ENCODE measurements around the gene KIAA1328. TPM values are rescaled to one million over a fixed set of nuclear protein-coding genes. Genes with fewer than 3 reads are reported as not detected.
"Not testable (repeated sequence)": the region's sequence is repeated elsewhere in the genome, so short reads cannot be mapped to it uniquely, and the experiment has no call there.

The KIAA1328 gene
- polyA plus RNA-seq, 1 donor from 2014 or later: 8.5 TPM

DNA sequence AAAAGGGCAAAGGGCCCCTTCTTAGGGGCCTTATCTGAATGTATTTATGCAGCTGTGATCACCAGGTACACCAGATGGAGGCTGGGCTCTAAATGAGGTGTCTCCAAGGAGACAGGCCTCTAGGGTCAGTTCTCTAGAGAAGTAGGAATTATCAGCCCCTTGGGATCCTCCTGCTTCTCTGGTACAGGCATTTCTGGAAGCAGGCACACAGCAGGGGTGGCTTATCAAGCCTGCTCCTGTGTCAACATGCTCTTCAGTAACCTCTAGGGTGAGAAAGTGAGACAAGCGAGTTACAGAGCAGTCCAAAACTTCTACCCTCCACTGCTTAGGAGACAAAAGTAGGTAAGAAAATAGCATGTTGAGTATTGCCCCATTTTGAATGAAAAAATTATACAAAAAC lies 13.9 kb upstream of the KIAA1328 start:
- Histone ChIP-seq H3K9me2 (ENCODE audit: insufficient read depth, low read length) (no peaks in the 10 kb centered on the region), H2AFZ (ENCODE audit: low read depth, low read length) (no peak overlapping the region), H3K27ac (ENCODE audit: low read length) (no peak overlapping the region), H3F3A (ENCODE audit: insufficient read depth, low read length, poor library complexity, severe bottlenecking) (no peaks in the 10 kb centered on the region), H4K20me1 (ENCODE audit: insufficient read depth) (no peaks in the 10 kb centered on the region), H3K4me3 (ENCODE audit: low read length) (no peak overlapping the region), H3K79me2 (replicated peaks; ENCODE audit: insufficient read depth, low read length) (peaks cover 3% of the 10 kb centered on the region), H3K36me3 (ENCODE audit: insufficient read depth, low read length) (peaks cover 10% of the 10 kb centered on the region), H3K27me3 (ENCODE audit: insufficient read depth, low read depth, low read length) (no peaks in the 10 kb centered on the region), H3K9ac (ENCODE audit: low read length) (no peak overlapping the region), H3K9me3 (ENCODE audit: low read length) (no peaks in the 10 kb centered on the region), H3K4me2 (ENCODE audit: low read length) (no peak overlapping the region)
- no peak for TF ChIP-seq POLR2AphosphoS5 (IDR thresholded peaks at IDR 0.05)
- TF ChIP-seq EP300 (conservative IDR thresholded peaks at IDR 0.05; ENCODE audit: poor library complexity, severe bottlenecking): no peak
- no peak for TF ChIP-seq TAF1 (IDR thresholded peaks at IDR 0.05; ENCODE audit: low read depth)
- TF ChIP-seq MXI1 (conservative IDR thresholded peaks at IDR 0.05; ENCODE audit: poor library complexity, severe bottlenecking): no peak
- no peak for TF ChIP-seq RAD21 (conservative IDR thresholded peaks at IDR 0.05)
- TF ChIP-seq EZH2 (IDR thresholded peaks at IDR 0.05; ENCODE audit: borderline replicate concordance, insufficient read depth, low read length, poor library complexity, severe bottlenecking): no peak
- TF ChIP-seq SMC3 (conservative IDR thresholded peaks at IDR 0.05; ENCODE audit: poor library complexity): no peak
- TF ChIP-seq, protein P1, sequence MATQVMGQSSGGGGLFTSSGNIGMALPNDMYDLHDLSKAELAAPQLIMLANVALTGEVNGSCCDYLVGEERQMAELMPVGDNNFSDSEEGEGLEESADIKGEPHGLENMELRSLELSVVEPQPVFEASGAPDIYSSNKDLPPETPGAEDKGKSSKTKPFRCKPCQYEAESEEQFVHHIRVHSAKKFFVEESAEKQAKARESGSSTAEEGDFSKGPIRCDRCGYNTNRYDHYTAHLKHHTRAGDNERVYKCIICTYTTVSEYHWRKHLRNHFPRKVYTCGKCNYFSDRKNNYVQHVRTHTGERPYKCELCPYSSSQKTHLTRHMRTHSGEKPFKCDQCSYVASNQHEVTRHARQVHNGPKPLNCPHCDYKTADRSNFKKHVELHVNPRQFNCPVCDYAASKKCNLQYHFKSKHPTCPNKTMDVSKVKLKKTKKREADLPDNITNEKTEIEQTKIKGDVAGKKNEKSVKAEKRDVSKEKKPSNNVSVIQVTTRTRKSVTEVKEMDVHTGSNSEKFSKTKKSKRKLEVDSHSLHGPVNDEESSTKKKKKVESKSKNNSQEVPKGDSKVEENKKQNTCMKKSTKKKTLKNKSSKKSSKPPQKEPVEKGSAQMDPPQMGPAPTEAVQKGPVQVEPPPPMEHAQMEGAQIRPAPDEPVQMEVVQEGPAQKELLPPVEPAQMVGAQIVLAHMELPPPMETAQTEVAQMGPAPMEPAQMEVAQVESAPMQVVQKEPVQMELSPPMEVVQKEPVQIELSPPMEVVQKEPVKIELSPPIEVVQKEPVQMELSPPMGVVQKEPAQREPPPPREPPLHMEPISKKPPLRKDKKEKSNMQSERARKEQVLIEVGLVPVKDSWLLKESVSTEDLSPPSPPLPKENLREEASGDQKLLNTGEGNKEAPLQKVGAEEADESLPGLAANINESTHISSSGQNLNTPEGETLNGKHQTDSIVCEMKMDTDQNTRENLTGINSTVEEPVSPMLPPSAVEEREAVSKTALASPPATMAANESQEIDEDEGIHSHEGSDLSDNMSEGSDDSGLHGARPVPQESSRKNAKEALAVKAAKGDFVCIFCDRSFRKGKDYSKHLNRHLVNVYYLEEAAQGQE (IDR thresholded peaks at IDR 0.05; ENCODE audit: borderline replicate concordance): no peak
- TF ChIP-seq, protein P2, sequence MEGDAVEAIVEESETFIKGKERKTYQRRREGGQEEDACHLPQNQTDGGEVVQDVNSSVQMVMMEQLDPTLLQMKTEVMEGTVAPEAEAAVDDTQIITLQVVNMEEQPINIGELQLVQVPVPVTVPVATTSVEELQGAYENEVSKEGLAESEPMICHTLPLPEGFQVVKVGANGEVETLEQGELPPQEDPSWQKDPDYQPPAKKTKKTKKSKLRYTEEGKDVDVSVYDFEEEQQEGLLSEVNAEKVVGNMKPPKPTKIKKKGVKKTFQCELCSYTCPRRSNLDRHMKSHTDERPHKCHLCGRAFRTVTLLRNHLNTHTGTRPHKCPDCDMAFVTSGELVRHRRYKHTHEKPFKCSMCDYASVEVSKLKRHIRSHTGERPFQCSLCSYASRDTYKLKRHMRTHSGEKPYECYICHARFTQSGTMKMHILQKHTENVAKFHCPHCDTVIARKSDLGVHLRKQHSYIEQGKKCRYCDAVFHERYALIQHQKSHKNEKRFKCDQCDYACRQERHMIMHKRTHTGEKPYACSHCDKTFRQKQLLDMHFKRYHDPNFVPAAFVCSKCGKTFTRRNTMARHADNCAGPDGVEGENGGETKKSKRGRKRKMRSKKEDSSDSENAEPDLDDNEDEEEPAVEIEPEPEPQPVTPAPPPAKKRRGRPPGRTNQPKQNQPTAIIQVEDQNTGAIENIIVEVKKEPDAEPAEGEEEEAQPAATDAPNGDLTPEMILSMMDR (IDR thresholded peaks at IDR 0.05; ENCODE audit: poor library complexity, severe bottlenecking): no peak

DNA sequence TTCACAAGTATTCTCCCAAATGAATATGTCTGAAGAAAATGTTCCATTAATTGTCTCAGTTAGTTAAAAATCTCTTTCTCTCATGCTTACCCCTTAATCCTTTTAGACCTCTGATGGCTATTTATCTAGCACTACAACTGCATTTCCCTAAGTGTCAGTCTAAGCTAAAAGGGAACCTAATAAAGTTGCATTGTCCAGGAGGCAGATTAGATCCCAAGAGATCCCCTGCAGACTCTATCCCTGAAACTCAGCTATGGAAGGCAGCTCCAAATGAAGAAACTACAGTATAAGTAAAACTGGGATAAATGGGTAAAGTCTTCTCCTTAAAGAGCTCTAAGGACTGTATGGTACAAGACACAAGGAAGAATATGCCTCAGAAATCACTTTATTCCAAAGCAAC lies 12.8 kb upstream of the KIAA1328 start:
- not testable (repeated sequence) for H3K4me3 ChIP-seq (ENCODE audit: low read length); H3K27ac ChIP-seq (ENCODE audit: low read length); H4K20me1 ChIP-seq (ENCODE audit: insufficient read depth); H3F3A ChIP-seq (ENCODE audit: insufficient read depth, low read length, poor library complexity, severe bottlenecking); H3K9me3 ChIP-seq (ENCODE audit: low read length); H3K36me3 ChIP-seq (ENCODE audit: insufficient read depth, low read length); H2AFZ ChIP-seq (ENCODE audit: low read depth, low read length); H3K4me2 ChIP-seq (ENCODE audit: low read length); H3K9ac ChIP-seq (ENCODE audit: low read length); H3K79me2 ChIP-seq (replicated peaks; ENCODE audit: insufficient read depth, low read length); H3K27me3 ChIP-seq (ENCODE audit: insufficient read depth, low read depth, low read length); H3K9me2 ChIP-seq (ENCODE audit: insufficient read depth, low read length)

DNA sequence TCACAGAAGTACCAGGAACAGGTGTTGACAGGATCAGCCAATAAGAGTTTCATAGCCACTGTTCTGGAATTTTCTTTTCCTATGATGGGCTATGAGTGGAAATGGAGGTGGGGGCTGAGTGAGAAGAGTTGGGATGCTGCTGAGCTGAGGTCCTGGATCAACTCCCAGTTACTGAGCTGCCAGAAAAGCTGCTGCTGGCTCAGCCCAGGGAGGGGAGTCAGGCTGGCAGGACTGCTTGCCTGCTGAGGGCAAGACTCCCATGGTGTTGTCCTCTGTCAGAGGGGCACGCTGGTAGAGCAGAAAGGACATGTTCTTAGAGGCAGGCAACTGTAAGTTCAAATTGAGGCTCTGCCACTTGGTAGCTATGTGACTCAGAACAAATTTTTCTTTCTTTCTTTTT lies 11.9 kb upstream of the KIAA1328 start:
- Histone ChIP-seq H2AFZ (ENCODE audit: low read depth, low read length) (no peak overlapping the region), H3K27ac (ENCODE audit: low read length) (no peak overlapping the region), H4K20me1 (ENCODE audit: insufficient read depth) (no peaks in the 10 kb centered on the region), H3K9me2 (ENCODE audit: insufficient read depth, low read length) (no peaks in the 10 kb centered on the region), H3K79me2 (replicated peaks; ENCODE audit: insufficient read depth, low read length) (peaks cover 8% of the 10 kb centered on the region), H3K36me3 (ENCODE audit: insufficient read depth, low read length) (peaks cover 10% of the 10 kb centered on the region), H3K9me3 (ENCODE audit: low read length) (no peaks in the 10 kb centered on the region), H3K4me3 (ENCODE audit: low read length) (no peak overlapping the region), H3K4me2 (ENCODE audit: low read length) (no peak overlapping the region), H3K27me3 (ENCODE audit: insufficient read depth, low read depth, low read length) (no peaks in the 10 kb centered on the region), H3F3A (ENCODE audit: insufficient read depth, low read length, poor library complexity, severe bottlenecking) (no peaks in the 10 kb centered on the region), H3K9ac (ENCODE audit: low read length) (no peak overlapping the region)
- TF ChIP-seq MXI1 (conservative IDR thresholded peaks at IDR 0.05; ENCODE audit: poor library complexity, severe bottlenecking): no peak
- no peak for TF ChIP-seq EP300 (conservative IDR thresholded peaks at IDR 0.05; ENCODE audit: poor library complexity, severe bottlenecking)
- TF ChIP-seq, protein P1 (IDR thresholded peaks at IDR 0.05; ENCODE audit: borderline replicate concordance): no peak
- no peak for TF ChIP-seq POLR2AphosphoS5 (IDR thresholded peaks at IDR 0.05)
- TF ChIP-seq SMC3 (conservative IDR thresholded peaks at IDR 0.05; ENCODE audit: poor library complexity): no peak
- TF ChIP-seq RAD21 (conservative IDR thresholded peaks at IDR 0.05): no peak
- TF ChIP-seq, protein P2 (IDR thresholded peaks at IDR 0.05; ENCODE audit: poor library complexity, severe bottlenecking): no peak
- TF ChIP-seq EZH2 (IDR thresholded peaks at IDR 0.05; ENCODE audit: borderline replicate concordance, insufficient read depth, low read length, poor library complexity, severe bottlenecking): no peak

Measured in neural cell (in vitro differentiated cells).